EH (cell line): Measurements from ENCODE around the gene CPD.

ENCODE experiments used
- DNase-seq: peaks from one replicate; pipeline ENCODE4 v3.0.0-alpha.2; 2015; ENCODE audit warnings: low read depth

Gene CPD

DNA sequence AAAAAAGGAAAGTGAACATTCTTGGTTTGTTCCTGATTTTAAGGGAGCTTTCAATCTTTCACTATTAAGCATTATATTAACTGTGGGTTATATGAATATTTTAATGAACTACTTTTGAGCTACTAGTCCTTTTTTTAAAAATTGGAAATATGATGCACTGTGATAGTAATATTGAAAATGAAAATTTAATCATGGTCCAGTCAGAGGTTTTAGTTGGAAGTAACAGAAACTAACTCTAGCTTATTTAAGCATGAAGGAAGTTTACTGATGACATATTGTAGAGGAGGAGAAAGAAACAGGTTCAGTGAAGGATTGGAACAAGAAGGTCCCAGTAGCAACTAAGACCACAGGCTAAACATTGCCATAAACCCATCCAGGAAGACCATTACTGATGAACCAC lies 24.0 kb upstream of the CPD start:
- DNase-seq = no peak

GRCh38 chr17:30357476-30357875 lies 21.3 kb upstream of the CPD start:
- peak; percentile 29 for DNase-seq

- DNase-seq = no peak
These were observed 20.5 kb upstream of the CPD start for GRCh38 chr17:30358055-30358760.

GRCh38 chr17:30360086-30360808 lies 18.5 kb upstream of the CPD start:
- no peak for DNase-seq

DNA sequence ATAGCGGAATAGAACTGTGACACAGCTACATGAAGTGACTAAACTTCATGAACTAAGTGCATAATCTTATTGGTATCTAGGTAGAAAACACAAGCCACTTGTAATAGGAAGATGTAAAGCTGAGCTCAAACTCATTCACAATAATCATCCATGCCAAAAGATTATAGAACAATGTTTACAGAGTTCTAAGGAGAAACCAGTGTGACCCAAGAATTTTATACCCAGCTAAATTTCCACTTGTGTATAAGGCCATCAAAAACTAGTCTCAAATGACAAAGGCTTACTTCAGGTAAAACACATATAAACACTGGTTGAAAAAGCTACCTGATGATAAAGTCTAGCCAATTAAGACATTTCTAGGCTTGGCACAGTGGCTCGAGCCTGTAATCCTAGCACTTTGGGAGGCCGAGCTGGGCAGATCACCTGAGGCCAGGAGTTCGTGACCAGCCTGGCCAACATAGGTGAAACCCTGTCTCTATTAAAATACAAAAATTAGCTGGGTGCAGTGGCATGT lies 16.9 kb upstream of the CPD start:
- DNase-seq = no peak

DNA sequence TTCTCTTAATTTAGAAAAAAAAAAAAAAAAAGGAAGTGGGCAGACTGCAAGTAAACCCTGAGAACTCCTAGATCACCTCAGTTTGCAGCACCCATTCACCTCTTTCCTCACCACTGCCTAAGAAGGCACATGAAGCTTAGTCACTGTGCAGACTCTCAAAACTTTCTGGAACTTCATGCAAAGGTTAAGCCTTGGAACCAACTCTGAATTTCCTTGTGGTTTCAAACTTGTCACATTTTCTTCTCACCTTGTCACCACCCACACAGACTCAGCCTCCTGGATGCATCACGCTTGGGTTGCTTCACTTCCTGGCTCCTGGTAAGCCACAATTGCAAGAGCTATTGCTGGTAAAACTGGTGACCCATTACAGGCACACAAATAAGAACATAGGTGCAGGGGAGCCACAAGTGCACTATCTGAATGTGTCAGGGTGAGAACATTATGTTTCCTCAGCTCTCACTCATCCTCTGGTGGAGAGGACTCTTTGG lies 15.0 kb upstream of the CPD start:
- peak; percentile 56 for DNase-seq

- DNase-seq = no peak
These were observed 12.2 kb upstream of the CPD start for GRCh38 chr17:30366536-30366935.

- no peak for DNase-seq
These were observed 9.6 kb upstream of the CPD start for GRCh38 chr17:30368912-30369720.

- no peak for DNase-seq
These were observed 8.7 kb upstream of the CPD start for GRCh38 chr17:30369995-30370394.

DNA sequence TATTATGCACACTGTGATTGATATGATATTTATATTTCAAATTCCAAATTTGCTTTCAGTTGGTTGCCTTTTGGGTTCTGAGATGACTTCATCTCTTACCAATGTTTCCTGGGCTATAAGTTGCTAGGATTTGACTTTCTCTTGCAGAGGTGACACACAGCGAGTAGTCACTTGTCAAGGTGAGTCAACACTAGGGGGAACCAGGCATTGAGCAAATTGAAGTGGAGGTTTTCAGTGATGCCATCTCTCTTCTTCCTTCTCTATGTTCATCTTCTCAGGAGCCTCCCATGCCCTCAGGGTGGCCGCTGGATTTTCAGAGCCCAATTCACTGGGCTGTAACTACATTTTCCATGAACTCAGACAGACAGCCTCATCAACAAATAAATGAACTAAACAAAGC lies 6.0 kb upstream of the CPD start:
- peak; percentile 15 for DNase-seq

- DNase-seq = no peak
These were observed 3.1 kb upstream of the CPD start for GRCh38 chr17:30375661-30376060.

- peak; percentile 69 for DNase-seq
These were observed 1.9 kb upstream of the CPD start for GRCh38 chr17:30376621-30377452.

DNA sequence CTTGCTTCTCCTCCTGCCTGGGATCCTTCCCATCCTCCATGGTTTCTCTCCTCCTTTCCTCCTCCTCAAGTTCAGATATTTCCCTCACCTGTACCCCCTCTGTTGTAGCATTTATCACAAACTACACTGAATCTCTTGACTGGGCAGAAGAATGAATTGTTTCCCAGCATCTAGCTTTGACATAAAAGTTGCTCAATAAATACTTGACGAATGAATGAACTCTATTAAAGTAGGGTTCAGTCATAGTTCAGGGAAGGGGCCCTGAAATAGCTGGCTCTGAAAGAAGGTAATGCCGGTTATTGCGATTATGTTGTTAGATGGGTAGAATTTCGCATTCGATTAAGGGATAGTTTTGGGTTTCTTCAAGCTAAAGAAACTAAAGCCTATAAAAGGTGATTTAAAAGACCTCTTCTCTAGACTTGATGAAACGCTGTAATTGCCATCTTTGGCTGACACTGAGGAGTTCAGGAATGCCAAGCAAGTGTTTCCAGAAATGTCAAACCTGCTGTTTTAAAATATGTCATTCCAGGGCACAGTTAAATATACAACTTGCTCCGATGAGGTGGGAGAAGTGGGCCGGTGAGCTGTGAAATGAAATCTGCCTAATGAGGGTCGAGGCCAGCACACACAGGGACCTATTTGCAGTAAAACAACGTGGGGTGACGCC lies 1.0 kb upstream of the CPD start:
- no peak for DNase-seq

GRCh38 chr17:30378241-30378824 lies 394 bp upstream of the CPD start:
- no peak for DNase-seq

DNA sequence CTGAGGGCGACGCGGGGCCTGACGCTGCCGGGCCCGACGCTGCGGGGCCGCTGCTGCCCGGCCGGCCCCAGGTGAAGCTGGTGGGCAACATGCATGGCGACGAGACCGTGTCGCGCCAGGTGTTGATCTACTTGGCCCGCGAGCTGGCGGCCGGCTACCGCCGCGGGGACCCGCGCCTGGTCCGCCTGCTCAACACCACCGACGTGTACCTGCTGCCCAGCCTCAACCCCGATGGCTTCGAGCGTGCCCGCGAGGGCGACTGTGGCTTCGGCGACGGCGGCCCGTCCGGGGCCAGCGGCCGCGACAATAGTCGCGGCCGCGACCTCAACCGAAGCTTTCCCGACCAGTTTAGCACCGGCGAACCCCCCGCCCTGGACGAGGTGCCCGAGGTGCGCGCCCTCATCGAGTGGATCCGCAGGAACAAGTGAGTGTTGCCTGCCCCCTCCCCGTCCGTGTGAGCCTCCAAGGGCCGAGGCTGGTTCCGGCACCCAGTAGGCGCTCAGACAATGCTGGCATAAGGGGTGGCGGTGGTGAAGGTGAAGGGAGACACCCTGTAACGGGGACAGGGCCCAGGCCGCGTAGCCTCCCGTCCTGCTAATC lies 676 bp downstream of the CPD start:
- DNase-seq = peak; percentile 15

- peak; percentile 29 for DNase-seq
These were observed 1.2 kb downstream of the CPD start for GRCh38 chr17:30379903-30380381.

DNA sequence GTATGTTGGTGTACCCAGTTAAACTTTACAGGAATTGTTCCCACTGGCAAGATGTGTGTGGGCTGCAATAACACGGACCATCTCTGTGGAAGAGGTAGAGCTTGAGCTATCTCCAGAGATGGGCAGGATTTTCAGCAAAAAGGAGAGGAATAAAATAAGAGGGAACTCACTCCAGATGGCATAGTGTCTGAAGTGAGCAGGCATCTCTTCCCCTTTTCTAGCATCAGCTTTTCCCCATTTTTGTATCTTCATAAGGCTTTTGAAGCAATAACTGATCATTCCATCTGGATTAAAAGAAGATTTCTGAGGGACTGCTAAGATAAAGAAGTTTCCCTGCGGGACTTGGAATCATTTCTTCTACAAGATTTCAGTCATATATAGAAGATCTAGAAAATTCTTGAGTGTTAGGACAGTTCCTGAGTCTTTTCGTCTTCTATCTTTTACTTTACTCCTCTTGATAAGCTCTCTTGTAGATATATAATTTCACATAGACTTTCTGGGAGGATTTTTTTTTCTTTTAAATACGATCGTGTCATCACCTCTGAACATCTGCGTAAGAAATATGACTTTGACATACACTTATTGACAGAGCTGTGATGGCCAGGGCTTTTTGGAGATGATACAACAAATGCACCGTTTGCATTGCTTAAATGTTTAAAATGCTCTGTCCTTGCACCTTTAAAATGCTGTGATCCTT lies 2.1 kb downstream of the CPD start:
- DNase-seq = no peak

DNA sequence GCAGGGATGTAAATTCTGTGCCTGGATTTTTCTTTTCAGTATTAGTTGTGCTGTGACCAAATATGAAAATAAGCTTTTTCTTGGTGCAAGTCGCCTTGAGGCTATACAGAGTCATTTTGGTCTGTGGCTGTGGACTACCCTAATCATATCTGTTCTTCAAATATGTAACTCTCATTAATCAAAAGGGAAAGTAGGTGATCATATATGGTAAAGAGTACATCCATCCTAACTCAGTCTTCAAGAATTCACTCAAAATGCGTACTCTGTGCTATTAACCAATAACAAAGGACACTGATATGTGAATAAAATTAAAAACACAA lies 2.6 kb downstream of the CPD start:
- DNase-seq = no peak

- no peak for DNase-seq
These were observed 3.6 kb downstream of the CPD start for GRCh38 chr17:30382345-30382744.
